K562 (cell line): Measurements from ENCODE around the gene ZNF501. TPM values are rescaled to one million over a fixed set of nuclear protein-coding genes. Genes with fewer than 3 reads are reported as not detected.
A peak's percentile ranks its signal among the peaks of the same experiment; 100 is the strongest.

Experiments
- ATAC-seq: fragments of 200-7000 bp; cut with Tn5 transposase; 3 replicates; pipeline ENCODE4 v1.9.1; 2020; ENCODE audit warnings: moderate library complexity
- BruUV-seq: library from RNA; stranded (reverse); fragments of 400-500 nt; replicated peaks from 2 replicates; lab custom pipeline; 2021; lab: Mats Ljungman, UMichigan
- CTCF ChIA-PET: fragments of 300-600 bp; formaldehyde crosslinking; extraction: SDS; loops from one replicate; lab custom pipeline; 2021; ENCODE audit warnings: low intra/inter-chr PET ratio; lab: Yijun Ruan, JAX
- POLR2A ChIA-PET: fragments of 300-600, 350-650 bp; sonication (Branson Sonifier 250); formaldehyde crosslinking; extraction: SDS; loops from one replicate; lab custom pipeline; 2021; ENCODE audit warnings: antibody characterized with exemption, inconsistent platforms; lab: Yijun Ruan, JAX
- DNase-seq, 4 experiments: peaks; one replicate each; pipeline versions ENCODE4 v3.0.0 to v3.0.0-alpha.2; 2011 to 2018; ENCODE audit warnings: low spot score in 3 of 4, mixed read lengths in 3 of 4; ENCODE audit errors: extremely low read depth in 1 of 4
- FAIRE-seq: peaks from 2 replicates; lab custom pipeline; 2011; peaks lifted over from hg19 to GRCh38; lab: Jason Lieb, UNC
- H2AFZ ChIP-seq: 2 replicates; pipeline ENCODE4 v1.6.0; 2011; ENCODE audit warnings: low read depth, low read length, control low read depth, inconsistent platforms
- H3K27ac ChIP-seq: fragments of 200-600 bp; 3 replicates; pipeline ENCODE4 v1.8.0; 2011; ENCODE audit warnings: low read depth, mild to moderate bottlenecking, control low read depth, inconsistent platforms, low read length, moderate library complexity, mixed read lengths; ENCODE audit errors: extremely low read depth
- H3K27me3 ChIP-seq, 2 experiments: fragments of 300-600 bp in 1 of 2; 2 replicates in 1 of 2; 3 replicates in 1 of 2; pipeline versions ENCODE4 v1.6.0 to v1.8.0; 2011; ENCODE audit warnings: inconsistent platforms in 2 of 2, low read length in 2 of 2, mild to moderate bottlenecking in 1 of 2, mixed read lengths in 1 of 2, moderate library complexity in 1 of 2; ENCODE audit not compliant: control insufficient read depth in 2 of 2, insufficient read depth in 2 of 2
- H3K36me3 ChIP-seq: fragments of 300-600 bp; 3 replicates; pipeline ENCODE4 v1.8.0; 2011; ENCODE audit warnings: mild to moderate bottlenecking, low read length, inconsistent platforms; ENCODE audit not compliant: control insufficient read depth, insufficient read depth
- H3K4me1 ChIP-seq, 2 experiments: fragments of 200-600 bp in 1 of 2; replicated peaks in 1 of 2; 2 replicates in 1 of 2; 3 replicates in 1 of 2; pipeline versions ENCODE4 v1.5.1 to v1.8.0; 2011; ENCODE audit warnings: inconsistent platforms in 2 of 2, low read length in 2 of 2, mild to moderate bottlenecking in 1 of 2, mixed read lengths in 1 of 2, moderate library complexity in 1 of 2; ENCODE audit not compliant: control insufficient read depth in 2 of 2, insufficient read depth in 2 of 2
- H3K4me2 ChIP-seq: 2 replicates; pipeline ENCODE4 v1.6.1; 2011; ENCODE audit warnings: low read length, control low read depth, inconsistent platforms, mixed read lengths; ENCODE audit not compliant: insufficient read depth
- H3K4me3 ChIP-seq: fragments of 200-600 bp; sonication (generic), shearing (Covaris generic); 2 replicates; pipeline ENCODE4 v1.5.1; 2016; ENCODE audit warnings: control low read depth, inconsistent platforms
- H3K79me2 ChIP-seq: fragments of 200-600 bp; 3 replicates; pipeline ENCODE4 v1.8.0; 2011; ENCODE audit warnings: low read length, inconsistent platforms; ENCODE audit not compliant: control insufficient read depth, insufficient read depth
- H3K9ac ChIP-seq, 2 experiments: 2 replicates each; pipeline versions ENCODE4 v1.6.0 to v1.6.1; 2011; ENCODE audit warnings: low read depth in 2 of 2, low read length in 2 of 2, control low read depth in 1 of 2, inconsistent platforms in 1 of 2, mild to moderate bottlenecking in 1 of 2, mixed read lengths in 1 of 2; ENCODE audit not compliant: insufficient read depth in 1 of 2
- H3K9me1 ChIP-seq: one replicate; pipeline ENCODE4 v1.6.0; 2011; ENCODE audit warnings: inconsistent platforms, mild to moderate bottlenecking, low read length, moderate library complexity; ENCODE audit not compliant: control insufficient read depth, insufficient read depth
- H3K9me3 ChIP-seq: replicated peaks from 2 replicates; pipeline ENCODE4 v1.5.1; 2011; ENCODE audit warnings: low read depth, low read length, inconsistent platforms; ENCODE audit not compliant: control insufficient read depth, insufficient read depth
- H4K20me1 ChIP-seq: replicated peaks from 2 replicates; pipeline ENCODE4 v1.6.1; 2011; ENCODE audit warnings: low read length, inconsistent platforms, mixed read lengths; ENCODE audit not compliant: control insufficient read depth, insufficient read depth
- AFF4 ChIP-seq: sonication (generic); formaldehyde crosslinking; IDR thresholded peaks from 2 replicates; pipeline ENCODE4 v1.8.0; 2023; ENCODE audit warnings: mild to moderate bottlenecking, missing genetic modification reagents
- ETV5 ChIP-seq: sonication (generic); formaldehyde crosslinking; IDR thresholded peaks from 2 replicates; pipeline ENCODE4 v1.4.0; 2020; ENCODE audit warnings: low read depth, mild to moderate bottlenecking, missing genetic modification reagents
- FOXM1 ChIP-seq, 2 experiments: fragments of 450-650 bp in 1 of 2; sonication (generic) in 1 of 2; formaldehyde crosslinking in 1 of 2; IDR thresholded peaks; 2 replicates each; pipeline versions ENCODE4 v1.6.1 to v1.9.0; 2017 to 2022; ENCODE audit warnings: low read depth in 2 of 2, mild to moderate bottlenecking in 2 of 2, missing genetic modification reagents in 1 of 2, moderate library complexity in 1 of 2
- HINFP ChIP-seq: fragments of 450-650 bp; conservative IDR thresholded peaks from 2 replicates; pipeline ENCODE4 v1.6.1; 2016; ENCODE audit warnings: missing genetic modification characterization, low read depth, mild to moderate bottlenecking, control low read depth, missing compliant biosample characterization
- NCOA1 ChIP-seq: fragments of 450-650 bp; IDR thresholded peaks from 2 replicates; pipeline ENCODE4 v1.6.1; 2016; ENCODE audit warnings: low read depth
- ZNF224 ChIP-seq: sonication (generic); formaldehyde crosslinking; IDR thresholded peaks from 2 replicates; pipeline ENCODE4 v1.8.0; 2022; ENCODE audit warnings: mild to moderate bottlenecking, missing genetic modification reagents
- WGBS: fragments of 100-300 bp; shearing (Covaris generic); methylation state at CpG from one replicate; pipeline ENCODE4 v1.1.6; 2016; ENCODE audit warnings: low coverage, mixed read lengths; ENCODE audit not compliant: insufficient coverage; ENCODE audit errors: missing lambda C conversion rate; 5-methylcytosine and 5-hydroxymethylcytosine counted together
- in situ Hi-C: fragments of 300-500 bp; cut with MboI; formaldehyde crosslinking; loops from 4 replicates; pipeline ENCODE4 v1.15.0; 2018; ENCODE audit warnings: inconsistent platforms, mixed read lengths
- intact Hi-C: fragments of 100-400 bp; cut with micrococcal nuclease; formaldehyde crosslinking; loops from 2 replicates; pipeline ENCODE4 v1.14.2; 2022
- polyA plus RNA-seq, 8 experiments: library from polyadenylated mRNA; depleted of rRNA in 4 of 8; stranded (reverse) in 5 of 8; unstranded in 3 of 8; fragments of >200 nt; fragmentation: Nextera tagmentation in 2 of 8; fragmentation: Illumina TruSeq in 1 of 8; extraction: Ambion mirVana in 2 of 8; extraction: Trizol in 1 of 8; gene quantifications; 2 replicates each; pipeline versions ENCODE4 v1.2.1 to v1.2.3, GENCODE V29; 2011 to 2014; ENCODE audit warnings: inconsistent platforms in 1 of 8, missing spikeins in 1 of 8
- total RNA-seq, 7 experiments: library from RNA; depleted of rRNA in 6 of 7; stranded (reverse); fragments of >200 nt in 6 of 7; fragmentation: Illumina TruSeq in 2 of 7; extraction: Trizol in 2 of 7; gene quantifications; 2 replicates each; pipeline versions ENCODE4 v1.2.1 to v1.2.3, GENCODE V29; 2011 to 2021; ENCODE audit warnings: low replicate concordance in 1 of 7

ZNF501 gene
- total and polyA plus RNA-seq, 9 of the 15 experiments (the other 6 are each of a cell fraction or from before 2014, with no cell fraction given) = 1.2 to 6.5 (median 3.7) TPM

- FAIRE-seq (no peak), DNase-seq (no peak), ATAC-seq (no peak)
- POLR2A ChIA-PET = interaction anchor here (0.6 to 2.7 kb wide), 11 partner anchors 11 to 371 kb away, joined by 3 to 13 read pairs (median 4); no protein-coding TSS in a partner anchor
- Histone ChIP-seq H3K9me1 (no peaks in the 10 kb centered on the region), H3K9me3 (peaks cover 38% of the 10 kb centered on the region), H3K4me1 (peaks cover 0 to 4% of the 10 kb centered on the region in 2 experiments; a peak in 3 of 5 replicates), H2AFZ (peak overlapping the region; percentile 89), H4K20me1 (no peaks in the 10 kb centered on the region), H3K79me2 (peaks cover 89% of the 10 kb centered on the region), H3K4me2 (peak overlapping the region; percentile 100), H3K27ac (peak overlapping the region; percentile 85), H3K4me3 (peak overlapping the region; percentile 83), H3K9ac (peak overlapping the region; percentile 95 to 97; a peak in 3 of 4 replicates), H3K27me3 (no peaks in the 10 kb centered on the region), H3K36me3 (peaks cover 51% of the 10 kb centered on the region)
- CTCF ChIA-PET = no interaction called here
- intact Hi-C loops (loop anchor here (5.0 kb wide), 1 partner anchor 215 kb away; the partner anchor contains the start of genes EXOSC7 and ZDHHC3), in situ Hi-C loops (no loop called here)
- WGBS = 0% methylated on average over 5 of the region's 5 CpGs
- no TSS peak for BruUV-seq
- no peak for TF ChIP-seq ETV5 (CRISPR knock-in tag)
- 0 out of 2 replicates have a peak, but pooled peaks have one; percentile 67 for TF ChIP-seq AFF4 (CRISPR knock-in tag)
- TF ChIP-seq NCOA1 = no peak
- no peak for TF ChIP-seq ZNF224 (CRISPR knock-in tag)
- 0 out of 2 replicates have a peak, but pooled peaks have one; percentile 25 for TF ChIP-seq HINFP (tag)
- TF ChIP-seq FOXM1 (IDR thresholded peaks at IDR 0.05; ENCODE audit: low read depth) = no peak
- no peak for TF ChIP-seq FOXM1 (CRISPR knock-in tag; IDR thresholded peaks at IDR 0.05; ENCODE audit: low read depth)
These were observed 33.3 kb downstream of the ZNF501 start for GRCh38 chr3:44762690-44763089.
